Measurements from ENCODE around the gene UBN2. TPM values are rescaled to one million over a fixed set of nuclear protein-coding genes. Genes with fewer than 3 reads are reported as not detected.

UBN2 gene
- total RNA-seq, 1 donor from 2014 or later: 21.0 TPM

DNA sequence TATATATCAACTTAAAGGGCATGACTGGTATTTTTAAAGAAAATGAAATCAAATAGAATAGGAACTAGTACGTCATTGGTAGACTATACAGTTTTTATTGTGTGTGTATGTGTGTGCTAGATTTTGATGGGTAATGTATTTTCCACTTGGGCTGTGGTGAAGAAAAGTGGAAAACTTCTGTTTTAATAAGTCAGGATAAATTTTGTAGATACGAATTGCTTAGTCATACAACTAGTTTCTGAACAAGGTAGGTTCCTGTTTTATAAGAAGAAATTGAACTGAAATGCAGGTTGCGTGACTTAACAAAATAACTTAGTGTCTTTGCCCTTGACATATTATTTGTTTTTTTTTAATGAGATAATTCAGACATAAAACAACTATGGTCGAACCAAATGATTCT, 24.3 kb downstream of the UBN2 start:
- no peaks in the 10 kb centered on the region for H3K9me3 Mint-ChIP-seq
- H3K4me3 Mint-ChIP-seq: no peak overlapping the region
- POLR2A ChIA-PET: no interaction called here
- no peaks in the 10 kb centered on the region for H3K27me3 Mint-ChIP-seq
- intact Hi-C loops (cut with micrococcal nuclease): no loop called here
- ATAC-seq (ENCODE audit: low read depth): no peak
- H3K36me3 Mint-ChIP-seq (ENCODE audit: low read depth): peaks cover 59% of the 10 kb centered on the region
- H3K27ac Mint-ChIP-seq: no peak overlapping the region
- no peak for DNase-seq
- CTCF ChIA-PET: no interaction called here
- no peaks in the 10 kb centered on the region for H3K4me1 Mint-ChIP-seq
- TF ChIP-seq, protein P1, sequence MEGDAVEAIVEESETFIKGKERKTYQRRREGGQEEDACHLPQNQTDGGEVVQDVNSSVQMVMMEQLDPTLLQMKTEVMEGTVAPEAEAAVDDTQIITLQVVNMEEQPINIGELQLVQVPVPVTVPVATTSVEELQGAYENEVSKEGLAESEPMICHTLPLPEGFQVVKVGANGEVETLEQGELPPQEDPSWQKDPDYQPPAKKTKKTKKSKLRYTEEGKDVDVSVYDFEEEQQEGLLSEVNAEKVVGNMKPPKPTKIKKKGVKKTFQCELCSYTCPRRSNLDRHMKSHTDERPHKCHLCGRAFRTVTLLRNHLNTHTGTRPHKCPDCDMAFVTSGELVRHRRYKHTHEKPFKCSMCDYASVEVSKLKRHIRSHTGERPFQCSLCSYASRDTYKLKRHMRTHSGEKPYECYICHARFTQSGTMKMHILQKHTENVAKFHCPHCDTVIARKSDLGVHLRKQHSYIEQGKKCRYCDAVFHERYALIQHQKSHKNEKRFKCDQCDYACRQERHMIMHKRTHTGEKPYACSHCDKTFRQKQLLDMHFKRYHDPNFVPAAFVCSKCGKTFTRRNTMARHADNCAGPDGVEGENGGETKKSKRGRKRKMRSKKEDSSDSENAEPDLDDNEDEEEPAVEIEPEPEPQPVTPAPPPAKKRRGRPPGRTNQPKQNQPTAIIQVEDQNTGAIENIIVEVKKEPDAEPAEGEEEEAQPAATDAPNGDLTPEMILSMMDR (IDR thresholded peaks at IDR 0.05): no peak

DNA sequence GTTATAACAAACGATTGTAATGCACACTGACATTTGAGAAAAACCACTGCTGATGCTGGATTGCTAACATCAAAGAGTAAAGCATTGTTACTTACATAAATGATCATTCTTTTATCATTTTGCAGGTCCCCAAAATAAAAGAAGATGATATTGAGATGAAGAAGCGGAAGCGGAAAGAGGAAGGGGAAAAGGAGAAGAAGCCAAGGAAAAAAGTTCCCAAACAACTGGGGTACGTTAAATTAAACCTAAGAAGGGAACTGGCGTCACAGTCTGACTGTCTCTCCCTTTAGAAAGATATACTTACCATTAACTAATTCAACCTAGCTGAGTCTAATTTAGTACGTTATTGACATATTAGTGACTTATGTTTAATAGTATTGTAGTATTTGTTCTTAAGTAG, 28.1 kb downstream of the UBN2 start:
- POLR2A ChIA-PET: no interaction called here
- no peaks in the 10 kb centered on the region for H3K27me3 Mint-ChIP-seq
- H3K36me3 Mint-ChIP-seq (ENCODE audit: low read depth): peaks cover 57% of the 10 kb centered on the region
- no peaks in the 10 kb centered on the region for H3K9me3 Mint-ChIP-seq
- no peak overlapping the region for H3K4me3 Mint-ChIP-seq
- intact Hi-C loops (cut with micrococcal nuclease): no loop called here
- ATAC-seq (ENCODE audit: low read depth): no peak
- no peak for DNase-seq
- CTCF ChIA-PET: no interaction called here
- TF ChIP-seq, protein P1 (IDR thresholded peaks at IDR 0.05): no peak
- H3K4me1 Mint-ChIP-seq: no peaks in the 10 kb centered on the region
- H3K27ac Mint-ChIP-seq: no peak overlapping the region

DNA sequence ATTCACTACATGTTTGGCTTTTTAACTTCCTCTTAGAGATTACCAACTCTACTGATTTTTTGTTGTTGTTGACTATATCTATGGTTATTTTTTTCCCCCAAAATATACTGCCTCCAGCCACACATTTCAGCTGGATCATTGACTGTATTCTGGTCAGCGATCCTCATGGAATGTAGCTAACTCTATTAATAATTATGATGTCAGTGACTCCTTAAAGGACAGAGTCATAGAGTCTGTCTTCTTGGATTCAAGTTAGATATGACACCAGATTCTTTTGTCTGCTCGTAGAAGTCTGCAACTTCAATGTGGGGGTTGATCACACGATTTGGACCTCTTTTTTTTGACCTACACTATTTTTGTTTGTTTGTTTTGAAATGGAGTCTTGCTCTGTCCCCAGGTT, 33.2 kb downstream of the UBN2 start:
- Mint-ChIP-seq H3K4me1 (no peaks in the 10 kb centered on the region), H3K9me3 (no peaks in the 10 kb centered on the region), H3K36me3 (ENCODE audit: low read depth) (peaks cover 70% of the 10 kb centered on the region), H3K27me3 (no peaks in the 10 kb centered on the region), H3K27ac (no peak overlapping the region), H3K4me3 (no peak overlapping the region)
- intact Hi-C loops (cut with micrococcal nuclease): no loop called here
- ChIA-PET POLR2A (no interaction called here), CTCF (no interaction called here)
- ATAC-seq (ENCODE audit: low read depth) (no peak), DNase-seq (no peak)
- TF ChIP-seq, protein P1 (IDR thresholded peaks at IDR 0.05): no peak

DNA sequence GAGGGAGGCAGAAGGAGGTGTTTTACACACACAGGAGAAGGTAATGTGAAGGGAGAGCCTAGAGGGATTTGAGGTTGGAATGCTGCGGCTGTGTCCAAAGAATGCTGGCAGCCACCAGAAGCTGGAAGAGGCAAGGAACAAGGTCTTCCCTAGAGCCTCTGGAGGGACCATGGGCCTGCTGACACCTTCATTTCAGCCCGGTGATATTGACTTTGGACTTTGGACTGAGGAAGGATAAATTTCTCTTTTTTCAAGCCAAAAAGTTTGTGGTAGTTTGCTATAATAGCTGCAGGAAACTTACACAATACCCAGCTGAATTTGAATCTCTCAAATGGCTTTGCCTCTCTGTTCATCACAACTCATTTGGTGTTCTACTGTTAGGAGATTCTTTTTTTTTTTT, 34.6 kb downstream of the UBN2 start:
- H3K36me3 Mint-ChIP-seq (ENCODE audit: low read depth): peaks cover 71% of the 10 kb centered on the region

DNA sequence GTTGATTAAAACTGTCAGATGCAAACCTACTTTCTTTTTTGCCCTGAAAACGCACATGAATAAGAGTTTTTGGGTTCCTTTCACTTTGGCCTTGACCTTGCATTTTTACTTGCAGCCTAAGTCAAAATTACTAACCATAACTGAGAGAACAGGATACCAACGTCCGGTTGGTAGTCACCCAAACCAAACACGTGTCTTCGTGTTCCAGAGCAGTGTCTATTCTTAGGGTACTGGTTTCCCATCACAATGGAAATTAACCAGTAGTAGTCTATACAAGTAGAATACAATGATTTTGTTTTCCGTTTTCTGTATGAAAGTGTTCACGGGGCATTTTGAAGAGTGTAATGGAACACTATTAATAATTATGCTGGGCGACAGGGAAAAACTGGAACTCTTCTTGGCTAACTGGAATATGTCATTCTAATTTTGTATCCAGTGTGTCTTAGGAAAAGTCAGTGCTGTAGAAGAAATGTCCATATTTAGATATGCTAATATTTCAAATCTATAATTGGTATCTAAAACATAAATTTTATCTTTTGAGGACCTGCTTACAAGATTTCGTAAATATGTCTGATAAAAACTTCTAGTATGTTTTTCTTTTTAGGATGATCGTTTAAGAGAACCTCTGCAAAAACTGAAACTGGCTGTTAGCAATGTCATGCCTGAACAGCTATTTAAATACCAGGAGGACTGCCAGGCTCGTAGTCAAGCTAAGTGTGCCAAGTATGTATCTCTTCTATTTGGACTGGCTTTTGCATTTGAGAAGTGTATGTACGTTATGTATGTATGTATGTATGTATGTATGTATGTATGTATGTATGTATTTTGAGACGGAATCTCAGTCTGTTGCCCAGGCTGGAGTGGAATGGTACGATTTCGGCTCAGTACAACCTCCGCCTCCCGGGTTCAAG, 40.9 kb downstream of the UBN2 start:
- no peak overlapping the region for H3K4me3 Mint-ChIP-seq
- peaks cover 68% of the 10 kb centered on the region for H3K36me3 Mint-ChIP-seq (ENCODE audit: low read depth)
- no peaks in the 10 kb centered on the region for H3K9me3 Mint-ChIP-seq
- intact Hi-C loops (cut with micrococcal nuclease): no loop called here
- TF ChIP-seq, protein P1 (IDR thresholded peaks at IDR 0.05): no peak
- ATAC-seq (ENCODE audit: low read depth) (no peak), DNase-seq (no peak)
- H3K27ac Mint-ChIP-seq: no peak overlapping the region
- POLR2A ChIA-PET: no interaction called here
- no peaks in the 10 kb centered on the region for H3K4me1 Mint-ChIP-seq
- CTCF ChIA-PET: no interaction called here
- H3K27me3 Mint-ChIP-seq: no peaks in the 10 kb centered on the region

More for the DNA sequence above, 34.6 kb downstream of the UBN2 start:
- Mint-ChIP-seq H3K4me1 (no peaks in the 10 kb centered on the region), H3K27ac (no peak overlapping the region), H3K9me3 (no peaks in the 10 kb centered on the region), H3K27me3 (no peaks in the 10 kb centered on the region), H3K4me3 (no peak overlapping the region)
- POLR2A ChIA-PET: interaction anchor here (0.6 kb wide), 1 partner anchor 1452 kb away, joined by 4 read pairs; no protein-coding TSS in a partner anchor
- DNase-seq (no peak), ATAC-seq (ENCODE audit: low read depth) (no peak)
- TF ChIP-seq, protein P1 (IDR thresholded peaks at IDR 0.05): no peak
- intact Hi-C loops (cut with micrococcal nuclease): no loop called here
- CTCF ChIA-PET: no interaction called here
